Measurements from ENCODE around the gene TEX13C.

Gene TEX13C

DNA sequence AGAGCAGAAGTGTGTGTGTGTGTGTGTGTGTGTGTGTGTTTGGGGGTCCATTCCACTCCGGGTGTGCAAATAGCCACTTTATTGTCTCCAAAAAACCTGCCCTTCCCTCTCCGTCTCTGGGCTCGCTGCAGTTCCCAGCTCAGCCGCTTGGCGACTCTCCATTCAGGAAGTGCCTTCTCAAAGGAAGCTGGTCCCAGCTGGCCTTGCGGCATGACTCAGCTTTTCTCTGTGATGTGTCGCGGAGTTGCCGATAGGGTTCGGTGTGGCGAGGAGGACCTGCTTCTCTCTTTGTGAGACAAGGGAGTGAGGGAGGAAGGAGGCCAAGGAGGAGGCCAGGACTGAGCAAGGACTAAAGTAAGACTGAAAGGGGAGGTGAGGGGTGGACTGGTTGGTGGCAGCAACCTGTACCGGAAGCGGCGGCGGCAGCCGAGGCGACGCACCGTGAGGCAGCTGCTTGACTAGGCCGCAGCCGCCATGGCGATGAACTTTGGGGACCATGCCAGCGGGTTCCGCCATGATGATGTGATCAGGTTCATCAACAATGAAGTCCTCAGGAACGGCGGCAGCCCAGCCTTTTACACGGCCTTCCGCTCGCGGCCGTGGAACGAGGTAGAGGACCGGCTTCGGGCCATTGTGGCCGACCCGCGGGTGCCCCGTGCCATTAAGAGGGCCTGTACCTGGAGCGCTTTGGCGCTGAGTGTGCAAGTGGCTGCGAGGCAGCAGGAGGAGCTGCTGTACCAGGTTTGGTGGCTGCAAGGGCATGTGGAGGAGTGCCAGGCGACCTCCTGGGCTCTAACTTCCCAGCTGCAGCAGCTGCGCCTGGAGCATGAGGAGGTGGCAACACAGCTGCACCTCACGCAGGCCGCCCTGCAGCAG, at the start of gene TEX13C:
TSS of gene TEX13C (plus strand) at position 226 of the 876 bp plus-strand sequence. CDS start at position 475, 249 bp downstream.
- H3K27me3 ChIP-seq (ENCODE audit: insufficient read depth, low read length): no peaks in the 10 kb centered on the region
- no peaks in the 10 kb centered on the region for H4K20me1 ChIP-seq (ENCODE audit: insufficient read depth, low read length)
- no peaks in the 10 kb centered on the region for H3F3A ChIP-seq (ENCODE audit: insufficient read depth, low read length)
- no peaks in the 10 kb centered on the region for H3K79me2 ChIP-seq (ENCODE audit: insufficient read depth, low read length)
- H3K9ac ChIP-seq (ENCODE audit: low read length): no peak within 1 kb of the TSS
- H3K9me2 ChIP-seq (ENCODE audit: low read depth, low read length): no peaks in the 10 kb centered on the region
- no peaks in the 10 kb centered on the region for H3K36me3 ChIP-seq (ENCODE audit: insufficient read depth, low read length)
- H3K4me1 ChIP-seq (ENCODE audit: insufficient read depth, low read length, severe bottlenecking): no peaks in the 10 kb centered on the region
- no peak for TF ChIP-seq EZH2 (IDR thresholded peaks at IDR 0.05; ENCODE audit: borderline replicate concordance, low read length)
- TF ChIP-seq, protein P1, sequence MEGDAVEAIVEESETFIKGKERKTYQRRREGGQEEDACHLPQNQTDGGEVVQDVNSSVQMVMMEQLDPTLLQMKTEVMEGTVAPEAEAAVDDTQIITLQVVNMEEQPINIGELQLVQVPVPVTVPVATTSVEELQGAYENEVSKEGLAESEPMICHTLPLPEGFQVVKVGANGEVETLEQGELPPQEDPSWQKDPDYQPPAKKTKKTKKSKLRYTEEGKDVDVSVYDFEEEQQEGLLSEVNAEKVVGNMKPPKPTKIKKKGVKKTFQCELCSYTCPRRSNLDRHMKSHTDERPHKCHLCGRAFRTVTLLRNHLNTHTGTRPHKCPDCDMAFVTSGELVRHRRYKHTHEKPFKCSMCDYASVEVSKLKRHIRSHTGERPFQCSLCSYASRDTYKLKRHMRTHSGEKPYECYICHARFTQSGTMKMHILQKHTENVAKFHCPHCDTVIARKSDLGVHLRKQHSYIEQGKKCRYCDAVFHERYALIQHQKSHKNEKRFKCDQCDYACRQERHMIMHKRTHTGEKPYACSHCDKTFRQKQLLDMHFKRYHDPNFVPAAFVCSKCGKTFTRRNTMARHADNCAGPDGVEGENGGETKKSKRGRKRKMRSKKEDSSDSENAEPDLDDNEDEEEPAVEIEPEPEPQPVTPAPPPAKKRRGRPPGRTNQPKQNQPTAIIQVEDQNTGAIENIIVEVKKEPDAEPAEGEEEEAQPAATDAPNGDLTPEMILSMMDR (IDR thresholded peaks at IDR 0.05; ENCODE audit: low read length): no peak
- no peak within 1 kb of the TSS for H3K27ac ChIP-seq (ENCODE audit: low read depth, low read length, poor library complexity, severe bottlenecking)
- H3K4me2 ChIP-seq (ENCODE audit: low read length): no peak within 1 kb of the TSS
- no peaks in the 10 kb centered on the region for H3K9me3 ChIP-seq (ENCODE audit: low read length)
- no peak within 1 kb of the TSS for H3K4me3 ChIP-seq (ENCODE audit: low read depth, low read length, poor library complexity, severe bottlenecking)
- no peak within 1 kb of the TSS for H2AFZ ChIP-seq (ENCODE audit: low read length)

GRCh38 chrX:125287282-125287681, 32.4 kb upstream of the TEX13C start:
- no peak for TF ChIP-seq EZH2 (IDR thresholded peaks at IDR 0.05; ENCODE audit: borderline replicate concordance, low read length)
- TF ChIP-seq, protein P1 (IDR thresholded peaks at IDR 0.05; ENCODE audit: low read length): no peak
- Histone ChIP-seq H3K4me3 (ENCODE audit: low read depth, low read length, poor library complexity, severe bottlenecking) (no peak overlapping the region), H3K27ac (ENCODE audit: low read depth, low read length, poor library complexity, severe bottlenecking) (no peak overlapping the region), H3F3A (ENCODE audit: insufficient read depth, low read length) (no peaks in the 10 kb centered on the region), H3K4me2 (ENCODE audit: low read length) (no peak overlapping the region), H4K20me1 (ENCODE audit: insufficient read depth, low read length) (no peaks in the 10 kb centered on the region), H3K9me3 (ENCODE audit: low read length) (no peaks in the 10 kb centered on the region), H3K9me2 (ENCODE audit: low read depth, low read length) (no peaks in the 10 kb centered on the region), H3K27me3 (ENCODE audit: insufficient read depth, low read length) (no peaks in the 10 kb centered on the region), H3K79me2 (ENCODE audit: insufficient read depth, low read length) (no peaks in the 10 kb centered on the region), H3K9ac (ENCODE audit: low read length) (no peak overlapping the region), H2AFZ (ENCODE audit: low read length) (no peak overlapping the region), H3K4me1 (ENCODE audit: insufficient read depth, low read length, severe bottlenecking) (no peaks in the 10 kb centered on the region), H3K36me3 (ENCODE audit: insufficient read depth, low read length) (no peaks in the 10 kb centered on the region)

DNA sequence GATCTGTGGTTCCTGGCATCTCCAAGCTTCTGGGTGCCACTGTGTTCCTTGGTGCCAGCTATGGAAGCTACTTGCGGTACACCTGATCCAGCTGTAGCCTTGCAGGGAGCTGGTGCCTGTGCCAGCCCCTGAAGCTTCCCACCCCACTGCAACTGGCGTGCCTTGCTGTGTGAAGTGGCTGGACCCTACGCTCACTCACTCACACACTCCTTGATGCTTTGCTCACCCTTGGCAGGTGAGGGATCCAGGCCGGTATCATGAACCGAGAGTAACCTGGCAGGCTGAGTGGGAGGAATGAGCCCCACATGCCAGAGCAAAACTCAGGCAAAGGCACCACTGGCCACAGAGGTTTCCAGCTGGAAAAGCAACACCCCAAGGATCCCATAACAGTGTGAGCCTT, 31.3 kb upstream of the TEX13C start:
- Histone ChIP-seq H3K4me3 (ENCODE audit: low read depth, low read length, poor library complexity, severe bottlenecking) (no peak overlapping the region), H3K27me3 (ENCODE audit: insufficient read depth, low read length) (no peaks in the 10 kb centered on the region), H4K20me1 (ENCODE audit: insufficient read depth, low read length) (no peaks in the 10 kb centered on the region), H2AFZ (ENCODE audit: low read length) (no peak overlapping the region), H3K4me2 (ENCODE audit: low read length) (no peak overlapping the region), H3K79me2 (ENCODE audit: insufficient read depth, low read length) (no peaks in the 10 kb centered on the region), H3K9me2 (ENCODE audit: low read depth, low read length) (no peaks in the 10 kb centered on the region), H3K4me1 (ENCODE audit: insufficient read depth, low read length, severe bottlenecking) (no peaks in the 10 kb centered on the region), H3K36me3 (ENCODE audit: insufficient read depth, low read length) (no peaks in the 10 kb centered on the region), H3K27ac (ENCODE audit: low read depth, low read length, poor library complexity, severe bottlenecking) (no peak overlapping the region), H3K9me3 (ENCODE audit: low read length) (no peaks in the 10 kb centered on the region), H3F3A (ENCODE audit: insufficient read depth, low read length) (no peaks in the 10 kb centered on the region), H3K9ac (ENCODE audit: low read length) (no peak overlapping the region)
- TF ChIP-seq EZH2 (IDR thresholded peaks at IDR 0.05; ENCODE audit: borderline replicate concordance, low read length): no peak

All from OCI-LY1 (cell line).